Large intestine (tissue), 3 donors: ENCODE measurements around the gene ELOVL5. TPM values are rescaled to one million over a fixed set of nuclear protein-coding genes. Genes with fewer than 3 reads are reported as not detected.
"Not testable (repeated sequence)": the region's sequence is repeated elsewhere in the genome, so short reads cannot be mapped to it uniquely, and the experiment has no call there.

Experiments used
- DNase-seq, 2 donors: peaks; one replicate each; pipeline versions ENCODE4 v3.0.0 to v3.0.0-alpha.2; 2013
- H3K27ac ChIP-seq: one replicate; pipeline ENCODE4 v1.5.1; 2013; ENCODE audit warnings: low read length
- H3K27me3 ChIP-seq: 2 replicates; pipeline ENCODE4 v1.6.1; 2013; ENCODE audit warnings: low read length; ENCODE audit not compliant: control insufficient read depth, insufficient read depth
- H3K36me3 ChIP-seq: 2 replicates; pipeline ENCODE4 v1.6.1; 2013; ENCODE audit warnings: low read length; ENCODE audit not compliant: control insufficient read depth, insufficient read depth
- H3K4me1 ChIP-seq: one replicate; pipeline ENCODE4 v1.6.1; 2013; ENCODE audit warnings: low read length; ENCODE audit not compliant: control insufficient read depth, insufficient read depth
- H3K4me3 ChIP-seq: one replicate; pipeline ENCODE4 v1.5.1; 2013; ENCODE audit warnings: low read length
- H3K9me3 ChIP-seq: one replicate; pipeline ENCODE4 v1.6.1; 2013; ENCODE audit warnings: mild to moderate bottlenecking, low read depth, low read length, moderate library complexity; ENCODE audit not compliant: control insufficient read depth
- WGBS: methylation state at CpG from one replicate; pipeline ENCODE4 v1.1.5; 2013; ENCODE audit warnings: low lambda C conversion rate; ENCODE audit not compliant: insufficient coverage; 5-methylcytosine and 5-hydroxymethylcytosine counted together
- polyA plus RNA-seq: library from polyadenylated mRNA; unstranded; fragments of 120-200 nt; gene quantifications from one replicate; pipeline ENCODE4 v1.2.1, GENCODE V29; 2013

The ELOVL5 gene
- polyA plus RNA-seq, 1 donor = 40.1 TPM

DNA sequence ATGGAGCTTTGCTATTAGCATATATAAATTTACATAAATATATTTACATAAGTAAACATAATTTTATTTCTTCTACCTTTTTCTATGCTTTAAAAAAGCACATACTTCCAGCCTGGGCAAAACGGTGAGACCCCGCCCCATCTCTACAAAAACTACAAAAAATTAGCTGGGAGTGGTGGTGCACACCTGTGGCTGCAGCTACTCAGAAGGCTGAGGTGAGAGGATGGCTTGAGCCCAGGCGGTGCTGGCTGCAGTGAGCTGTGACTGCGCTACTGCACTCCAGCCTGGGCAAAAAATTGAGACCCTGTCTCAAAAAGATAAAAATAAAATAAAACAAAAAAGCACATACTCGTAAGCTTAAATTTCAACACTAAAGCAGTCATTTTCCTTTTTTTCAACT is 30.3 kb downstream of the ELOVL5 start:
- WGBS = 100% methylated on average over 1 of the region's 5 CpGs

DNA sequence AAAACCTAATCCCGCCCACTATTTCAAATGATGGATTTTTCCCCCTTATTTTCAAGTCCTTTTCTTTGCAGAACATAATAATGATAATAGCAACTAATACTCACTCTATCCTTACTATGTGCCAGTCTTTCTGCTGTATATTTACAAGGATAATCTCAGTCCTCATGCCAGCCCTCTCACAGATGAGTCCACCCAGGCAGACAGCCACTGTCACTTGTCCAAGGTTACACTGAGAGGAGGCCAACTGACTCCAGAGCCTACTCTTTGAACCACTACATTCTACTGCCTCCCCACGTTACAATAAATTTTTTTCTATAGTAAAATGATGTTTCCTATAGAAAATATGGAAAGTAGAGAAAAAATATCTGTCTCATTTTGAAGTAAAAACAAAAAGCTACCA is 30.9 kb downstream of the ELOVL5 start:
- Histone ChIP-seq H3K36me3 (no peaks in the 10 kb centered on the region), H3K27ac (no peak overlapping the region), H3K4me1 (no peaks in the 10 kb centered on the region), H3K27me3 (no peaks in the 10 kb centered on the region), H3K4me3 (no peak overlapping the region), H3K9me3 (no peaks in the 10 kb centered on the region)
- WGBS = 100% methylated on average over 1 of the region's 2 CpGs
- DNase-seq = no peak

More for the DNA sequence above, 30.3 kb downstream of the ELOVL5 start:
- H3K9me3 ChIP-seq = no peaks in the 10 kb centered on the region
- no peak for DNase-seq
- no peaks in the 10 kb centered on the region for H3K4me1 ChIP-seq
- no peak overlapping the region for H3K4me3 ChIP-seq
- H3K27me3 ChIP-seq = no peaks in the 10 kb centered on the region
- no peaks in the 10 kb centered on the region for H3K36me3 ChIP-seq
- no peak overlapping the region for H3K27ac ChIP-seq

GRCh38 chr6:53317299-53317698 is 31.5 kb downstream of the ELOVL5 start:
- H3K4me3 ChIP-seq, H3K4me1 ChIP-seq, H3K36me3 ChIP-seq, H3K9me3 ChIP-seq, H3K27ac ChIP-seq, DNase-seq, H3K27me3 ChIP-seq: not testable (repeated sequence)
- no CpG with 5 or more reads among the region's 8 CpGs for WGBS

GRCh38 chr6:53316142-53316541 is 32.6 kb downstream of the ELOVL5 start:
- no peak for DNase-seq
- Histone ChIP-seq H3K9me3 (no peaks in the 10 kb centered on the region), H3K36me3 (no peaks in the 10 kb centered on the region), H3K27me3 (no peaks in the 10 kb centered on the region), H3K4me3 (no peak overlapping the region), H3K27ac (no peak overlapping the region), H3K4me1 (no peaks in the 10 kb centered on the region)

DNA sequence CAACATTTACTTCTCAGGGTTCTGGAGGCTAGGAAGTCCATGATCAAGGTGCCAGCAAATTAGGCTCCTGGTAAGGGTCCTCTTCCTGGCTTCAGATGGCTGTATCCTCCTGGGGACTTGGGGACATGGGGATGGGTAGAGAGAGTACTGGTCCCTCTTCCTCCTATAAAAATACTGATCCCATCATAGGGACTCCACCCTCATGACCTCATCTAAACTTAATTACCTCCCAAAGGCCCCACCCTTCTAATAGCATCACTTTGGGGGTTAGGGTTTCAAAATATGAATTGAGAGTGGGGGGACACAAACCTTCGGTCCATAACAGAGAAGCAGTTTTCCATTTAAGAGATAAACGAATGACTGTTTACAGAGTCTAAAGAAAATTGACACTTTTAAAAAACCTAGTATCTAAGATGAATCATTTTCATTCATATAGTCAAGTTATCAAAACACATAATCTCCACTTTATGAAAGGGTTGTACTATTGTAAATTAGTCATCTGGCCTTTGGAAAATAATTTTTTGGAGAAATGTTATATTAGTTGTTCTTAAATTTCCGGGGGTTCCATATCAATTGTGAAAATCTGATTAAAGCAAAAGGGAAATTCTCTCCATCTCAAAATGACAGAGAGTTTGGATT is 33.5 kb downstream of the ELOVL5 start:
- Histone ChIP-seq H3K4me1 (no peaks in the 10 kb centered on the region), H3K4me3 (no peak overlapping the region), H3K27me3 (no peaks in the 10 kb centered on the region), H3K9me3 (no peaks in the 10 kb centered on the region), H3K36me3 (no peaks in the 10 kb centered on the region), H3K27ac (no peak overlapping the region)
- DNase-seq = no peak
- 80% methylated on average over 1 of the region's 3 CpGs for WGBS

DNA sequence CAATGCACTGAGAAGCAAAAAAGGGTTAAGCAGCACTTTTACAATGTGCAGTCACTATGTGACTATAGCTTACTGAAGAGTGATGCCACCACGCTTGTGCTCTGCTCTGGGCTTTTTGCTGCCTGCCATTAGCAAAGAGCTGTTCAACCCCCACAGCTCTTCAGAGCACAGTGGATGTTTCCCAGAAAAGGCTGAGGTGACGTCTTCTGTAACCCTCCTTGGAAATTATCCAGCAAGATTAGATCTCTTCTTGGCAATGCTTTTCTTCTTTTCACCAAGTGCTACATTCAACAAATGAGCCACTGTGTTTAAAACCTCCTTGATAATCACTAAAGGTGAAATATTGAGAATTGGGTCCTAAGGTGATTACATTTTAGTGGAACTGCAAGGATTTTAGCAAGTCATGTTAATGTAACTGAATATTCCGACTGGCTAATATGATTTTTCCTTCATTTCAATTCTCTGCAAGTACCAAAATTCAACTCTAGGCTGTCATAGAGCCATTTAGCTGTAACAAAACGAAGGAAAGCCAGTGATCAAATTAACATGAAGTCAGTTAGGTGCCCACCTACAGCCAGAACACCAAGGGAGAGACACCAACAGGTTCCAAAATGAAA is 34.9 kb downstream of the ELOVL5 start:
- Histone ChIP-seq H3K4me1 (no peaks in the 10 kb centered on the region), H3K36me3 (no peaks in the 10 kb centered on the region), H3K27ac (no peak overlapping the region), H3K4me3 (no peak overlapping the region), H3K27me3 (no peaks in the 10 kb centered on the region), H3K9me3 (no peaks in the 10 kb centered on the region)
- WGBS = 70% methylated on average over 2 of the region's 4 CpGs
- no peak for DNase-seq

- Histone ChIP-seq H3K4me1 (no peaks in the 10 kb centered on the region), H3K27ac (no peak overlapping the region), H3K27me3 (no peaks in the 10 kb centered on the region), H3K4me3 (no peak overlapping the region), H3K36me3 (no peaks in the 10 kb centered on the region), H3K9me3 (no peaks in the 10 kb centered on the region)
- no CpG with 5 or more reads among the region's 2 CpGs for WGBS
- DNase-seq = no peak
These were observed 36.4 kb downstream of the ELOVL5 start for GRCh38 chr6:53312355-53312754.

DNA sequence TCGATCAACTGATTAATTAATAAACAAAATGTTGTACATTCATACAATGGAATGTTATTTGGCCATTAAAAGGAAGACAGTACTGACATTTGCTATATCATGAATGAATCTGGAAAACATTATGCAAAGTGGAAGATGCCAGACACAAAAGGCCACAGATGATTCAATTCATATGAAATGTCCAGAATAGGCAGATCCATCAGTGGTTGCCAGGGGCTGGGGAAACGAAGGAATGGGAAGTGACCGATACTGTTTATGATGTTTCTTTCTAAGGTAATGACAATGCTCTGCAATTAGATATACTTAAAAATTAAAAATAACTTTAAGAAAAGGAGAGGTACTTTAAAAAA is 37.2 kb downstream of the ELOVL5 start:
- H3K27ac ChIP-seq = no peak overlapping the region
- H3K36me3 ChIP-seq = no peaks in the 10 kb centered on the region
- H3K9me3 ChIP-seq = no peaks in the 10 kb centered on the region
- no peaks in the 10 kb centered on the region for H3K27me3 ChIP-seq
- no peak overlapping the region for H3K4me3 ChIP-seq
- WGBS = 100% methylated on average over 1 of the region's 3 CpGs
- H3K4me1 ChIP-seq = peaks cover 3% of the 10 kb centered on the region
- no peak for DNase-seq

- Histone ChIP-seq H3K4me3 (no peak overlapping the region), H3K27me3 (no peaks in the 10 kb centered on the region), H3K27ac (no peak overlapping the region), H3K4me1 (peaks cover 3% of the 10 kb centered on the region), H3K36me3 (no peaks in the 10 kb centered on the region), H3K9me3 (no peaks in the 10 kb centered on the region)
- no peak for DNase-seq
- 96% methylated on average over 3 of the region's 6 CpGs for WGBS
These were observed 37.8 kb downstream of the ELOVL5 start for GRCh38 chr6:53310771-53311585.

DNA sequence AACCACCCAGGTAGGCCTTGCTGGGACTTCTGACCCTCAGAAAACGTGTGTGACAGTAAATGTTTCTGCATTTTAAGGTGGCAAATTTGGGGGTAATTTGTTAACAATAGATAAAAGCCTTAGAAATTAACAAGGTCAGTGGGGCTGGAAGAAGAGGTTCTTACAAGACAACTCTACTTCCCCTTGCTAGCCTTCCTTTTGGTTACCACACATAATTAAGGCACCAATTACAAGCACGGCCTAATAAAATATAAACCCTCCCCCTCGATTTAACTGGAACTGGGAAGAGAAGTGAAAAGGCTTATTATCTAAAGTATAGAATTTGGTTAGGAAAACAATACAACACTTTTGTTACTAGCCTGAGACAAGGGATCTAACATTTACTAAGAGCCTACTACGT is 38.8 kb downstream of the ELOVL5 start:
- Histone ChIP-seq H3K4me3 (no peak overlapping the region), H3K4me1 (peaks cover 3% of the 10 kb centered on the region), H3K36me3 (no peaks in the 10 kb centered on the region), H3K27me3 (no peaks in the 10 kb centered on the region), H3K9me3 (peaks cover 4% of the 10 kb centered on the region), H3K27ac (no peak overlapping the region)
- no peak for DNase-seq
- no CpG with 5 or more reads among the region's 4 CpGs for WGBS
